HG03378 (cell line): Measurements from ENCODE around the gene INIP.
"Not testable (repeated sequence)": the region's sequence is repeated elsewhere in the genome, so short reads cannot be mapped to it uniquely, and the experiment has no call there.

ENCODE experiments used
- ATAC-seq: cut with Tn5 transposase; IDR thresholded peaks from one replicate; pipeline ENCODE4 v1.9.1; 2021; ENCODE audit warnings: mild to moderate bottlenecking, moderate library complexity; ENCODE audit not compliant: unreplicated experiment

INIP gene

GRCh38 chr9:112677040-112677439 is 40.9 kb downstream of the INIP start:
- no peak for ATAC-seq

GRCh38 chr9:112673221-112673620 is 44.7 kb downstream of the INIP start:
- not testable (repeated sequence) for ATAC-seq

- ATAC-seq, result no peak
These were observed 46.8 kb downstream of the INIP start for GRCh38 chr9:112670991-112671625.

- ATAC-seq, result no peak
These were observed 48.6 kb downstream of the INIP start for GRCh38 chr9:112669326-112669725.

GRCh38 chr9:112665347-112665746 is 52.6 kb downstream of the INIP start:
- no peak for ATAC-seq

GRCh38 chr9:112664531-112664930 is 53.4 kb downstream of the INIP start:
- ATAC-seq, result no peak

DNA sequence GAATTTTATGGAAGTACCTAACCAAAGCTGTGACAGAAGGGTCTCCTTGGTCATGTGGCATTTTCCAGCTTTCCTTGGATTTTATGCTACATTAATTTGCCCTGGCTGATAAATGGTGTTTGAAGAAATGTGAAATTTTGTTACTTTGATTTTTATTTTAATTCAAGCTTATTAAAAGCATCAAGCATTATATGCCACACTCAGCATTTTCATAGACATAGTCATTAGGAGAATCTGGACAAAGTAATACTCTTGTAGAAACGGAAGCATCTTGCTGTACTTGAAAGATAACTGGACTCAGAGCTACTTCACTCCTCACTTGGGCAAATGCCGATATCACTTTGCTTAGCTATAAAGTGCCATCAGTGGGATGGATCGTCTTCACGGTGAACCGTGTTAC is 54.2 kb downstream of the INIP start:
- no peak for ATAC-seq

DNA sequence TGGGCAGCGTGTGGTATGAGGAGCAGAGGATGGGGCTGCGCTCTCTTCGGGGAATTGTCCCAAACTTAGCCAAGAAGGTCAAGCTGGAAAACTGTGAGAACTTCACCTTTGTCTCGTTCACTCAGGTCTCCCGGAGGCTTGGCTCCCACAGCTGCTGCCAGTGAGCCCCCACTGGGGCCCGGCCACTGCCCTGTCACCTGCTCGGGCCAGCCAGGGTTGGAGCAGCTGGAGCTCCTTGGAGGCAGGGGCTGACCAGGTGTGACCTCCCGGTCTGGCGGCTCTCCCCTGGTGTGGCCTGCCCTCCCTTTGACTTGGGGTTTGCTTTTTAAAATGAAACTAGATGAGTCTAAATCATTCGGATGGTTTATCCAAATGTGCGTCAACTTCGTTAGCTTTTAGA is 58.0 kb downstream of the INIP start:
- ATAC-seq, result no peak

GRCh38 chr9:112655668-112656067 is 62.2 kb downstream of the INIP start:
- ATAC-seq, result no peak

- ATAC-seq, result no peak
These were observed 63.6 kb downstream of the INIP start for GRCh38 chr9:112654282-112654681.

GRCh38 chr9:112648624-112649023 is 69.3 kb downstream of the INIP start:
- ATAC-seq, result no peak

DNA sequence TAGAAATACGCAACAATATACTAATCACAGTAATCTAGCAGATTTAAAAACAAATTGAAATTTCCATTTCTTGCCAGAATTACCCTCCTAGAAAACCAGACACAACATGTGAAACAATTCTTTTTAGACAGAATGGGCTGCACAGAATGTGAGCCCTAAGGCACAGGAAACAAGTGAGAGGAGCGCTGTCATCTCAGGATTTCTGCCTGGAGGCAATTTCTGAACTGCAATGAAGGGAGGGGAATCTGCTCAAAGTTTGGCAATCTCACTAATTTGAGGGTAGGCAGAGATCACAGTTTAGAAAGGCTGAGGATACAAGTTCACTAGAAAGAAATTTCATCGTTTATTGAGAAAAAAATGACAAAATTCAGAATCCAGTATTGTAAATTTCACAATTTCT is 70.3 kb downstream of the INIP start:
- ATAC-seq, result no peak

DNA sequence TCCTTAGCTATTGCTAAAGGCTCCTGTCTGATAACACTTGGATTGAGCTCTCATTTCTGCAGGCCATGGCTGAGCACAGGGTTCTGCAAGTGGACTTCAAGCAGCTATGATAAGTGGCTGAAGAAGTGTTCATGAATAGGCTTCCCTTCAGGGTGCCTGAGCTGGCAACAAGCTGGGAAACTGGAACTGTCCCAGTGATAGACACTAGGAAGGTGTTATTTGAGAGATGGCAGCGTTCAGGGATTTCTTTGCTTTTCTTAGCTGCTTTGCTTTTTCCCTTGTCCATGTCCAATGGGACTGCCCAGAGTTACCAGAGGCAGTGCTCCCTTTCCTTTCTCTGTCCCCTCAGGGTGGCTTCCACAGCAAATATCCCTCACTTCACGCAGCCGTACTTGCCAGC is 75.8 kb downstream of the INIP start:
- ATAC-seq, result no peak

DNA sequence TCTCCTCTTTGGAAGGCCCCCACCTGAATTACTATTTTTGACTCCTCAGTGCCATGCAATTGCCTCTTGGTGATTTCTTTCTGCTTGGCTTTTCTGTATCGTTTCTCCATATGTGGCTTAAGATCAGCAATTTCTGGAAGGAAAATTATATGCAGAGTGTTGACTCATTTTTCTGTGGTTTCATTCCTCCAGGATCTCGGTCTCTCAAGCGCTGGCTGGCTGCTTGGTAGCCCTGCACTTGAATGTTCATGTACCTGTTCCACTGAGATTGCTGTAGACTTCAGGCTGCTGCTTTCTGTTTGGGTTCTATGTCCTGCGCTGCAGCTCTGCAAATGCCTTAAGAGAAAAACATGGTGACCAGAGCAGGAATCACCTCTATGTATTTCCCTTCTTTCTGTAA is 77.6 kb downstream of the INIP start:
- ATAC-seq, result no peak
